A549 (cell line): ENCODE results near the gene ZYG11B. TPM values are rescaled to one million over a fixed set of nuclear protein-coding genes. Genes with fewer than 3 reads are reported as not detected.

Source experiments
- ATAC-seq, 2 experiments: fragments of 200-7000 bp in 1 of 2; fragments of >200 bp in 1 of 2; cut with Nextera tagmentation in 1 of 2; cut with Tn5 transposase in 1 of 2; 3 replicates each; pipeline versions ENCODE4 v1.8.0 to v1.9.1; 2018 to 2020; ENCODE audit warnings: mild to moderate bottlenecking in 1 of 2, moderate library complexity in 1 of 2
- CTCF ChIA-PET: fragments of 300-600 bp; sonication (Branson Sonifier 250); formaldehyde crosslinking; extraction: SDS; loops from one replicate; lab custom pipeline; 2021; ENCODE audit warnings: antibody characterized with exemption, inconsistent platforms; lab: Yijun Ruan, JAX
- POLR2A ChIA-PET: fragments of 350-600 bp; formaldehyde crosslinking; extraction: SDS; loops from one replicate; lab custom pipeline; 2021; ENCODE audit warnings: antibody characterized with exemption, inconsistent platforms; lab: Yijun Ruan, JAX
- DNase-seq, 2 experiments: peaks; one replicate each; pipeline versions ENCODE4 v3.0.0 to v3.0.0-alpha.2; 2011 to 2016; ENCODE audit warnings: low read depth in 1 of 2, low spot score in 1 of 2
- FAIRE-seq: peaks from 2 replicates; lab custom pipeline; 2011; peaks lifted over from hg19 to GRCh38; lab: Jason Lieb, UNC
- H3K27ac ChIP-seq, 2 experiments: fragments of >200 bp; sonication (Bioruptor Twin); formaldehyde crosslinking; 3 replicates each; pipeline ENCODE4 v1.5.1; 2016 to 2017
- H3K4me1 ChIP-seq: fragments of >200 bp; sonication (Bioruptor Twin); formaldehyde crosslinking; 3 replicates; pipeline ENCODE4 v1.6.1; 2016
- H3K4me2 ChIP-seq: fragments of >200 bp; sonication (Bioruptor Twin); formaldehyde crosslinking; 3 replicates; pipeline ENCODE4 v1.6.1; 2016
- H3K4me3 ChIP-seq: fragments of >200 bp; sonication (Bioruptor Twin); formaldehyde crosslinking; 3 replicates; pipeline ENCODE4 v1.5.1; 2016
- H3K9me3 ChIP-seq: fragments of >200 bp; sonication (Bioruptor Twin); formaldehyde crosslinking; 3 replicates; pipeline ENCODE4 v1.6.1; 2016
- CBX2 ChIP-seq: fragments of 200-600 bp; sonication (generic); IDR thresholded peaks from 2 replicates; pipeline ENCODE4 v1.6.1; 2016; ENCODE audit warnings: low read depth, mild to moderate bottlenecking, borderline replicate concordance
- CBX8 ChIP-seq: fragments of 200-600 bp; sonication (generic); IDR thresholded peaks from 2 replicates; pipeline ENCODE4 v1.6.1; 2016
- CTCF ChIP-seq: fragments of >200 bp; sonication (Bioruptor Twin); formaldehyde crosslinking; IDR thresholded peaks from 3 replicates; pipeline ENCODE4 v1.5.1; 2016
- EP300 ChIP-seq, 2 experiments: fragments of >200 bp; sonication (Bioruptor Twin); formaldehyde crosslinking; IDR thresholded peaks; 2 replicates in 1 of 2; 3 replicates in 1 of 2; pipeline ENCODE4 v1.6.1; 2016 to 2017
- FOXS1 ChIP-seq: fragments of 250-450 bp; sonication (Bioruptor Pico); IDR thresholded peaks from 2 replicates; pipeline ENCODE4 v1.5.0; 2020; ENCODE audit warnings: mild to moderate bottlenecking, moderate library complexity
- GATA3 ChIP-seq: IDR thresholded peaks from 2 replicates; pipeline ENCODE4 v1.6.1; 2012; ENCODE audit warnings: borderline replicate concordance
- HMGXB4 ChIP-seq: fragments of 250-450 bp; sonication (Bioruptor Pico); IDR thresholded peaks from 2 replicates; pipeline ENCODE4 v1.5.0; 2021; ENCODE audit warnings: mild to moderate bottlenecking, moderate library complexity, borderline replicate concordance
- HOXB13 ChIP-seq: fragments of 250-450 bp; sonication (Bioruptor Pico); IDR thresholded peaks from 2 replicates; pipeline ENCODE4 v1.5.0; 2020; ENCODE audit warnings: low read depth, mild to moderate bottlenecking, moderate library complexity
- HOXB5 ChIP-seq: fragments of 250-450 bp; sonication (Bioruptor Pico); IDR thresholded peaks from 2 replicates; pipeline ENCODE4 v1.5.0; 2020; ENCODE audit warnings: mild to moderate bottlenecking, moderate library complexity
- KDM1A ChIP-seq: fragments of 200-600 bp; sonication (generic); IDR thresholded peaks from 2 replicates; pipeline ENCODE4 v1.6.1; 2016; ENCODE audit warnings: low read depth, mild to moderate bottlenecking
- KDM5A ChIP-seq: fragments of 200-600 bp; sonication (generic); IDR thresholded peaks from 2 replicates; pipeline ENCODE4 v1.6.1; 2016; ENCODE audit warnings: antibody characterized with exemption, mild to moderate bottlenecking
- MAFK ChIP-seq: fragments of 450-650 bp; IDR thresholded peaks from 2 replicates; pipeline ENCODE4 v1.6.1; 2014; ENCODE audit not compliant: partially characterized antibody
- MAX ChIP-seq: IDR thresholded peaks from 2 replicates; pipeline ENCODE4 v1.6.1; 2012
- NPAS2 ChIP-seq: fragments of 250-450 bp; sonication (Bioruptor Pico); IDR thresholded peaks from 2 replicates; pipeline ENCODE4 v1.8.0; 2022; ENCODE audit warnings: mild to moderate bottlenecking, moderate library complexity, borderline replicate concordance
- NR3C1 ChIP-seq: fragments of >200 bp; sonication (Bioruptor Twin); formaldehyde crosslinking; IDR thresholded peaks from 3 replicates; pipeline ENCODE4 v1.6.1; 2017
- PBX3 ChIP-seq: IDR thresholded peaks from 2 replicates; pipeline ENCODE4 v1.6.1; 2012
- POLR2A ChIP-seq: IDR thresholded peaks from 2 replicates; pipeline ENCODE4 v1.6.1; 2012; ENCODE audit warnings: mild to moderate bottlenecking, low read length
- REST ChIP-seq: fragments of 200-600 bp; sonication (generic); IDR thresholded peaks from 2 replicates; pipeline ENCODE4 v1.6.1; 2016; ENCODE audit warnings: antibody characterized with exemption, mild to moderate bottlenecking, moderate library complexity
- RFX5 ChIP-seq: fragments of 450-650 bp; IDR thresholded peaks from 2 replicates; pipeline ENCODE4 v1.7.1; 2014; ENCODE audit warnings: antibody characterized with exemption, mild to moderate bottlenecking, moderate library complexity
- SREBF2 ChIP-seq: fragments of 450-650 bp; IDR thresholded peaks from 2 replicates; pipeline ENCODE4 v1.6.1; 2014; ENCODE audit warnings: mild to moderate bottlenecking, moderate library complexity
- TFCP2L1 ChIP-seq: fragments of 250-450 bp; sonication (Bioruptor Pico); IDR thresholded peaks from 2 replicates; pipeline ENCODE4 v1.5.0; 2021; ENCODE audit warnings: mild to moderate bottlenecking
- TP53 ChIP-seq: fragments of 250-450 bp; sonication (Bioruptor Pico); IDR thresholded peaks from 2 replicates; pipeline ENCODE4 v1.5.0; 2021; ENCODE audit warnings: mild to moderate bottlenecking, moderate library complexity
- USF2 ChIP-seq: fragments of 450-650 bp; IDR thresholded peaks from 2 replicates; pipeline ENCODE4 v1.6.1; 2014; ENCODE audit warnings: antibody characterized with exemption
- ZC3H11A ChIP-seq: fragments of 450-650 bp; IDR thresholded peaks from 2 replicates; pipeline ENCODE4 v1.6.1; 2014; ENCODE audit warnings: antibody characterized with exemption, mild to moderate bottlenecking
- WGBS: methylation state at CpG from one replicate; pipeline ENCODE4 v1.1.6; 2017; ENCODE audit errors: missing lambda C conversion rate; 5-methylcytosine and 5-hydroxymethylcytosine counted together
- polyA plus RNA-seq, 4 experiments: library from polyadenylated mRNA; depleted of rRNA in 3 of 4; stranded (reverse); fragments of >200 nt; fragmentation: RNase III in 1 of 4; extraction: RNeasy Plus Mini Kit Qiagen cat#74134 plus additional on column Dnase treatment in 1 of 4; gene quantifications; 2 replicates in 3 of 4; 3 replicates in 1 of 4; pipeline ENCODE4 v1.2.3, GENCODE V29; 2011 to 2017

Gene ZYG11B
- polyA plus RNA-seq, 2 of the 4 experiments (the other 2 are of a cell fraction) = 5.8 to 14.1 TPM

GRCh38 chr1:52767596-52768280, 41.5 kb downstream of the ZYG11B start:
- no peaks in the 10 kb centered on the region for H3K9me3 ChIP-seq
- H3K4me1 ChIP-seq = no peaks in the 10 kb centered on the region
- FAIRE-seq (no peak), ATAC-seq (no peak), DNase-seq (no peak)
- POLR2A ChIA-PET = no interaction called here
- H3K4me3 ChIP-seq = no peak overlapping the region
- WGBS = 95% methylated on average over 4 of the region's 4 CpGs
- TF ChIP-seq CTCF (no peak), TFCP2L1 (CRISPR knock-in tag) (no peak), TP53 (CRISPR knock-in tag) (no peak), POLR2A (no peak), HOXB5 (CRISPR knock-in tag) (no peak), ZC3H11A (no peak), NR3C1 (no peak)
- no peak overlapping the region for H3K4me2 ChIP-seq
- CTCF ChIA-PET = no interaction called here
- H3K27ac ChIP-seq = no peak overlapping the region

- WGBS = 87% methylated on average over 4 of the region's 4 CpGs
- TF ChIP-seq FOXS1 (CRISPR knock-in tag) = no peak
- no peak for TF ChIP-seq SREBF2
- no peak for TF ChIP-seq CBX2
- no peak for TF ChIP-seq PBX3
- no peak for TF ChIP-seq HMGXB4
- no peak for TF ChIP-seq TP53 (CRISPR knock-in tag)
- TF ChIP-seq KDM5A = no peak
- no peak for TF ChIP-seq RFX5
- TF ChIP-seq MAX = no peak
- TF ChIP-seq HOXB5 (CRISPR knock-in tag) = no peak
- Histone ChIP-seq H3K4me2 (no peak overlapping the region), H3K4me1 (no peaks in the 10 kb centered on the region), H3K4me3 (no peak overlapping the region), H3K27ac (no peak overlapping the region), H3K9me3 (no peaks in the 10 kb centered on the region)
- ChIA-PET POLR2A (no interaction called here), CTCF (no interaction called here)
- DNase-seq (no peak), ATAC-seq (no peak), FAIRE-seq (no peak)
These were observed 43.2 kb downstream of the ZYG11B start for GRCh38 chr1:52769346-52770033.

GRCh38 chr1:52771384-52771783, 45.1 kb downstream of the ZYG11B start:
- no peaks in the 10 kb centered on the region for H3K4me1 ChIP-seq
- DNase-seq = no peak
- H3K4me2 ChIP-seq = no peak overlapping the region
- no peak for FAIRE-seq
- no peak overlapping the region for H3K4me3 ChIP-seq
- 82% methylated on average over 7 of the region's 7 CpGs for WGBS
- ATAC-seq = no peak
- CTCF ChIA-PET = no interaction called here
- no peak overlapping the region for H3K27ac ChIP-seq
- POLR2A ChIA-PET = no interaction called here
- no peaks in the 10 kb centered on the region for H3K9me3 ChIP-seq
- TF ChIP-seq CBX8 (no peak), GATA3 (no peak), HOXB13 (CRISPR knock-in tag) (no peak), NPAS2 (CRISPR knock-in tag) (no peak), REST (no peak), EP300 (IDR thresholded peaks at IDR 0.05) (no peak), USF2 (no peak), KDM1A (no peak), MAFK (no peak)
